Measurements from ENCODE around the gene PITX3. TPM values are rescaled to one million over a fixed set of nuclear protein-coding genes. Genes with fewer than 3 reads are reported as not detected.
A peak's percentile ranks its signal among the peaks of the same experiment; 100 is the strongest.

PITX3 gene
- total RNA-seq (2014; rRNA removed; shearing (Covaris generic)) (not detected in 2 replicates), polyA plus RNA-seq (2016; fragmentation: Nextera tagmentation; extraction: Ambion mirVana) (not detected in 2 replicates)

- Histone ChIP-seq H3K36me3 (ENCODE audit: low read depth) (no peaks in the 10 kb centered on the region), H3K4me1 (ENCODE audit: insufficient read depth) (peaks cover 13% of the 10 kb centered on the region), H3K79me2 (ENCODE audit: insufficient read depth) (peaks cover 12% of the 10 kb centered on the region), H3K27ac (peak within 1 kb of the TSS; percentile 29), H3K9me2 (ENCODE audit: insufficient read depth) (no peaks in the 10 kb centered on the region), H2AFZ (peak within 1 kb of the TSS; percentile 85), H4K20me1 (ENCODE audit: insufficient read depth) (no peaks in the 10 kb centered on the region; the same call in 1 of the 2 replicates), H3K4me2 (ENCODE audit: unreplicated experiment) (peak within 1 kb of the TSS; percentile 93), H3F3A (ENCODE audit: insufficient read depth) (peaks cover 25% of the 10 kb centered on the region), H3K9ac (peak within 1 kb of the TSS; percentile 76), H3K4me3 (peak within 1 kb of the TSS; percentile 83), H3K9me3 (ENCODE audit: low read depth) (no peaks in the 10 kb centered on the region), H3K27me3 (replicated peaks; ENCODE audit: insufficient read depth) (no peaks in the 10 kb centered on the region)
- peak; percentile 94 for DNase-seq
- in situ Hi-C loops (cut with MboI) = no loop called here
- TF ChIP-seq EZH2 (IDR thresholded peaks at IDR 0.05; ENCODE audit: insufficient read depth, poor library complexity, severe bottlenecking) (no peak), EZH2phosphoT487 (IDR thresholded peaks at IDR 0.05; ENCODE audit: insufficient read depth, low read depth) (no peak)
- 1 to 2% methylated on average over 31 to 57 of the region's 57 CpGs for WGBS, 2 experiments (ENCODE audit: low coverage in 1 of 2, low lambda C conversion rate in 2 of 2, missing lambda C conversion rate in 2 of 2)
Measured at GRCh38 chr10:102241444-102242117, at the start of gene PITX3. TSS of gene PITX3 (minus strand) at chr10:102241512. CDS start at chr10:102232080, 9,432 bp downstream.

- no peaks in the 10 kb centered on the region for H3K4me1 ChIP-seq (ENCODE audit: insufficient read depth)
- no peaks in the 10 kb centered on the region for H3K36me3 ChIP-seq (ENCODE audit: low read depth)
- H3F3A ChIP-seq (ENCODE audit: insufficient read depth) = no peaks in the 10 kb centered on the region
- H3K27me3 ChIP-seq (replicated peaks; ENCODE audit: insufficient read depth) = no peaks in the 10 kb centered on the region
- no peak overlapping the region for H2AFZ ChIP-seq
- no peak overlapping the region for H3K4me3 ChIP-seq
- H4K20me1 ChIP-seq (ENCODE audit: insufficient read depth) = peaks cover 13% of the 10 kb centered on the region
- DNase-seq = no peak
- H3K27ac ChIP-seq = no peak overlapping the region
- H3K9ac ChIP-seq = no peak overlapping the region
- in situ Hi-C loops (cut with MboI) = no loop called here
- no peaks in the 10 kb centered on the region for H3K9me3 ChIP-seq (ENCODE audit: low read depth)
- no peaks in the 10 kb centered on the region for H3K9me2 ChIP-seq (ENCODE audit: insufficient read depth)
- no peak for TF ChIP-seq EZH2phosphoT487 (IDR thresholded peaks at IDR 0.05; ENCODE audit: insufficient read depth, low read depth)
- TF ChIP-seq EZH2 (IDR thresholded peaks at IDR 0.05; ENCODE audit: insufficient read depth, poor library complexity, severe bottlenecking) = no peak
- 92 to 100% methylated on average over 3 of the region's 3 CpGs for WGBS, 2 experiments (ENCODE audit: low coverage in 1 of 2, low lambda C conversion rate in 2 of 2, missing lambda C conversion rate in 2 of 2)
- peaks cover 96% of the 10 kb centered on the region for H3K79me2 ChIP-seq (ENCODE audit: insufficient read depth)
- H3K4me2 ChIP-seq (ENCODE audit: unreplicated experiment) = no peak overlapping the region
Measured at GRCh38 chr10:102289840-102290239, 48.5 kb upstream of the PITX3 start.

GRCh38 chr10:102289356-102289755 lies 48.0 kb upstream of the PITX3 start:
- WGBS, 2 experiments (ENCODE audit: low coverage in 1 of 2, low lambda C conversion rate in 2 of 2, missing lambda C conversion rate in 2 of 2) = 98 to 100% methylated on average over 2 of the region's 2 CpGs
- Histone ChIP-seq H3K4me3 (no peak overlapping the region), H3K9me2 (ENCODE audit: insufficient read depth) (no peaks in the 10 kb centered on the region), H2AFZ (no peak overlapping the region), H3K4me1 (ENCODE audit: insufficient read depth) (no peaks in the 10 kb centered on the region), H3K27ac (no peak overlapping the region), H3K9ac (no peak overlapping the region), H3F3A (ENCODE audit: insufficient read depth) (no peaks in the 10 kb centered on the region), H3K79me2 (ENCODE audit: insufficient read depth) (peaks cover 96% of the 10 kb centered on the region), H4K20me1 (ENCODE audit: insufficient read depth) (peaks cover 9% of the 10 kb centered on the region), H3K36me3 (ENCODE audit: low read depth) (no peaks in the 10 kb centered on the region), H3K9me3 (ENCODE audit: low read depth) (no peaks in the 10 kb centered on the region), H3K27me3 (replicated peaks; ENCODE audit: insufficient read depth) (no peaks in the 10 kb centered on the region), H3K4me2 (ENCODE audit: unreplicated experiment) (no peak overlapping the region)
- DNase-seq = no peak
- in situ Hi-C loops (cut with MboI) = no loop called here
- no peak for TF ChIP-seq EZH2 (IDR thresholded peaks at IDR 0.05; ENCODE audit: insufficient read depth, poor library complexity, severe bottlenecking)

GRCh38 chr10:102287991-102288390 lies 46.7 kb upstream of the PITX3 start:
- no peak overlapping the region for H3K27ac ChIP-seq
- peaks cover 97% of the 10 kb centered on the region for H3K79me2 ChIP-seq (ENCODE audit: insufficient read depth)
- no peak overlapping the region for H3K9ac ChIP-seq
- in situ Hi-C loops (cut with MboI) = no loop called here
- no peaks in the 10 kb centered on the region for H3F3A ChIP-seq (ENCODE audit: insufficient read depth)
- no peak overlapping the region for H3K4me3 ChIP-seq
- 66 to 72% methylated on average over 4 of the region's 4 CpGs for WGBS, 2 experiments (ENCODE audit: low coverage in 1 of 2, low lambda C conversion rate in 2 of 2, missing lambda C conversion rate in 2 of 2)
- H3K27me3 ChIP-seq (replicated peaks; ENCODE audit: insufficient read depth) = no peaks in the 10 kb centered on the region
- no peak for DNase-seq
- H4K20me1 ChIP-seq (ENCODE audit: insufficient read depth) = peaks cover 9% of the 10 kb centered on the region
- H3K9me2 ChIP-seq (ENCODE audit: insufficient read depth) = no peaks in the 10 kb centered on the region
- no peaks in the 10 kb centered on the region for H3K36me3 ChIP-seq (ENCODE audit: low read depth)
- no peaks in the 10 kb centered on the region for H3K9me3 ChIP-seq (ENCODE audit: low read depth)
- H3K4me2 ChIP-seq (ENCODE audit: unreplicated experiment) = no peak overlapping the region
- no peak for TF ChIP-seq EZH2phosphoT487 (IDR thresholded peaks at IDR 0.05; ENCODE audit: insufficient read depth, low read depth)
- no peak for TF ChIP-seq EZH2 (IDR thresholded peaks at IDR 0.05; ENCODE audit: insufficient read depth, poor library complexity, severe bottlenecking)
- no peak overlapping the region for H2AFZ ChIP-seq
- no peaks in the 10 kb centered on the region for H3K4me1 ChIP-seq (ENCODE audit: insufficient read depth)

All from GM23248 (cell line).